SK-N-MC (cell line): ENCODE measurements around the gene SMPD3.

Source experiments
- DNase-seq: peaks from one replicate; pipeline ENCODE4 v3.0.0-alpha.2; 2011; ENCODE audit warnings: low read depth, low spot score
- H3K27ac ChIP-seq: fragments of 200-600 bp; sonication (generic); 2 replicates; pipeline ENCODE4 v1.5.1; 2016; ENCODE audit warnings: mixed run types
- H3K36me3 ChIP-seq: fragments of 200-600 bp; sonication (generic); 2 replicates; pipeline ENCODE4 v1.6.1; 2017; ENCODE audit warnings: antibody characterized with exemption, low read length, mixed read lengths; ENCODE audit not compliant: insufficient read depth
- H3K4me3 ChIP-seq: fragments of 200-600 bp; sonication (generic); 2 replicates; pipeline ENCODE4 v1.5.1; 2016
- H3K9ac ChIP-seq: fragments of 200-600 bp; sonication (generic); 2 replicates; pipeline ENCODE4 v1.8.0; 2017; ENCODE audit warnings: mixed run types, mixed read lengths; ENCODE audit not compliant: insufficient read length
- H3K9me3 ChIP-seq: fragments of 200-600 bp; sonication (generic); 2 replicates; pipeline ENCODE4 v1.6.1; 2017; ENCODE audit warnings: low read depth, mild to moderate bottlenecking, antibody characterized with exemption, low read length, moderate library complexity, mixed read lengths
- EZH2 ChIP-seq: fragments of 200-600 bp; sonication (generic); IDR thresholded peaks from one replicate; pipeline ENCODE4 v1.6.1; 2017; ENCODE audit warnings: antibody characterized with exemption
- FOXP2 ChIP-seq: optimal IDR thresholded peaks from 2 replicates; pipeline ENCODE3; 2011; ENCODE audit warnings: mild to moderate bottlenecking, moderate library complexity; ENCODE audit not compliant: insufficient read depth; ENCODE audit errors: extremely low read length, control extremely low read depth
- POLR2AphosphoS5 ChIP-seq: IDR thresholded peaks from 2 replicates; pipeline ENCODE4 v1.6.1; 2012; ENCODE audit warnings: mild to moderate bottlenecking, low read depth, low read length, borderline replicate concordance

The SMPD3 gene

DNA sequence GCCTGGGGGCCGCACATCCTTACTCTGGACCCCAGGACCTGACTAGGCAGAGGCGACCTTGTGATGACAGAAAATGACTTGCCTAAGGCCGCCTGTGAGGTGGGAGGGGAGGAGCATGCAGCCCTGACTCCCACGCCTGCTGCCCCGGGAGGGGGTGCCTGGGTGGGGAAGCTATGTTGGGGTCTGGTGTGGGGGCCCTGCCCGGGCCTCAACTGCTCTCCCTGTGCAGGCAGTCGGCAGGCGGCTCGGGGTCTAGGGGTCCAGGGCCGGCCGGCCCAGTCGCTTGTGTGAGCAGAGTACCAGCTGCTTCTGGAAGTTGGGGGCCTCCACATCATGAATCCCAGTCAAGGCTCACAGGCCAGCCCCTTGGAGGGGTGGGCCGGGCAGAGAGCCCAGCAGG is 89.4 kb downstream of the SMPD3 start:
- TF ChIP-seq POLR2AphosphoS5, result no peak
- TF ChIP-seq FOXP2, result no peak
- Histone ChIP-seq H3K36me3 (no peaks in the 10 kb centered on the region; the same call in 1 of the 2 replicates), H3K27ac (no peak overlapping the region), H3K4me3 (no peak overlapping the region), H3K9me3 (no peaks in the 10 kb centered on the region), H3K9ac (no peak overlapping the region)
- no peak for DNase-seq

GRCh38 chr16:68357923-68358322 is 90.4 kb downstream of the SMPD3 start:
- no peak overlapping the region for H3K4me3 ChIP-seq
- H3K9ac ChIP-seq, result no peak overlapping the region
- H3K9me3 ChIP-seq, result no peaks in the 10 kb centered on the region
- no peak overlapping the region for H3K27ac ChIP-seq
- no peak for DNase-seq
- no peaks in the 10 kb centered on the region; the same call in 1 of the 2 replicates for H3K36me3 ChIP-seq
- TF ChIP-seq EZH2, result no peak
- no peak for TF ChIP-seq FOXP2

- Histone ChIP-seq H3K36me3 (no peaks in the 10 kb centered on the region; the same call in 1 of the 2 replicates), H3K9ac (no peak overlapping the region), H3K27ac (no peak overlapping the region), H3K4me3 (no peak overlapping the region), H3K9me3 (no peaks in the 10 kb centered on the region)
- no peak for DNase-seq
- TF ChIP-seq FOXP2 (no peak), POLR2AphosphoS5 (no peak), EZH2 (no peak)
These were observed 90.8 kb downstream of the SMPD3 start for GRCh38 chr16:68357521-68357922.

DNA sequence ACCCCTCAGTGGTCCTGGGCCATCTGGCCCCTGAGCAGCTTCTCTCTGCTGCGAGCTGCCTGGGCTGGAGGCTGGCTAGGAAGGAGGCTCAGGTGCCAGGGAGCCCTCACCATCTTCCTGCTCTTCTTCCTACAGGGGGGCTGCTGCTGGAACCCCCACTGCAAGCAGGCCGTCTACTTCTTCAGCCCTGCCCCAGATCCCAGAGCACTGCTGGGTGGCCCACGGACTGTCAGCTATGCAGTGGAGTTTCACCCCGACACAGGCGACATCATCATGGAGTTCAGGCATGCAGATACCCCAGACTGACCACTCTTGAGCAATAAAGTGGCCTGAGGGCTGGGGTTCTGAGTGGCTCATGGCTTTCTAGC is 91.4 kb downstream of the SMPD3 start:
- no peak overlapping the region for H3K9ac ChIP-seq
- H3K36me3 ChIP-seq, result no peaks in the 10 kb centered on the region; the same call in 1 of the 2 replicates
- no peak overlapping the region for H3K27ac ChIP-seq
- DNase-seq, result no peak
- H3K4me3 ChIP-seq, result no peak overlapping the region
- TF ChIP-seq POLR2AphosphoS5, result no peak
- no peak for TF ChIP-seq FOXP2
- TF ChIP-seq EZH2, result no peak
- H3K9me3 ChIP-seq, result no peaks in the 10 kb centered on the region

DNA sequence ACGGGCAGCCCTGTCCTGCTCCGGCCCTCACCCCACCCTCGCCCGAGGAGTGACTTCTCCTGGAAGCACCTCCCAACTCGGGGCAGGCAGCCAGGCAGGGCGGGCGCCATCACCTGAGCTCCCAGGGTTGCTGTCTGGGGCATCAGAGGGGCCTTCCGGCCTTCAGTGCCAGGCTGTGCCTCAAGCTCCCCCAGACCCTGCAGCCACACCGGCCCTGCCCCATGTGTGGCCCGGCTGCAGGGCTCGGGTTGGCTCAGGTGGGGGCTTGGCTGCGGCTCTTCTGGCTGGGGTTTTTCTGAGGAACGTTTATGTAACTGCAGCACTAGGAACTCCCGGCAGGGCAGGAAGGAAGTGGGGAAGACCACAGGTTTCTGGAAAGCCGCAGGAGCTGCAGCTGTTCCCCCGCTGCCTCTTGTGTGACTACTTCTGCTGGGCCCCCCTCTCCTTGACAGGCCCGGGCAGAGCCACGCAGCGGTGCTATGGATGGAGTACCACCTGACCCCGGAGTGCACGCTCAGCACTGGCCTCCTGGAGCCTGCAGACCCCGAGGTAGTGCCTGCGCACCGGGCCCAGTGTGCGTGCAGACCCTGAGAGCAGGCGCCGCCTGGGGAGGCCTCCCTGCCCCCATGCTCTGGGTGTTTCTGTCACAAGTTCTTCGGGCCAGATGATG is 91.9 kb downstream of the SMPD3 start:
- H3K36me3 ChIP-seq, result no peaks in the 10 kb centered on the region; the same call in 1 of the 2 replicates
- no peak overlapping the region for H3K27ac ChIP-seq
- H3K9me3 ChIP-seq, result no peaks in the 10 kb centered on the region
- TF ChIP-seq FOXP2, result no peak
- no peak for TF ChIP-seq EZH2
- TF ChIP-seq POLR2AphosphoS5, result no peak
- DNase-seq, result no peak
- no peak overlapping the region for H3K9ac ChIP-seq
- no peak overlapping the region for H3K4me3 ChIP-seq

DNA sequence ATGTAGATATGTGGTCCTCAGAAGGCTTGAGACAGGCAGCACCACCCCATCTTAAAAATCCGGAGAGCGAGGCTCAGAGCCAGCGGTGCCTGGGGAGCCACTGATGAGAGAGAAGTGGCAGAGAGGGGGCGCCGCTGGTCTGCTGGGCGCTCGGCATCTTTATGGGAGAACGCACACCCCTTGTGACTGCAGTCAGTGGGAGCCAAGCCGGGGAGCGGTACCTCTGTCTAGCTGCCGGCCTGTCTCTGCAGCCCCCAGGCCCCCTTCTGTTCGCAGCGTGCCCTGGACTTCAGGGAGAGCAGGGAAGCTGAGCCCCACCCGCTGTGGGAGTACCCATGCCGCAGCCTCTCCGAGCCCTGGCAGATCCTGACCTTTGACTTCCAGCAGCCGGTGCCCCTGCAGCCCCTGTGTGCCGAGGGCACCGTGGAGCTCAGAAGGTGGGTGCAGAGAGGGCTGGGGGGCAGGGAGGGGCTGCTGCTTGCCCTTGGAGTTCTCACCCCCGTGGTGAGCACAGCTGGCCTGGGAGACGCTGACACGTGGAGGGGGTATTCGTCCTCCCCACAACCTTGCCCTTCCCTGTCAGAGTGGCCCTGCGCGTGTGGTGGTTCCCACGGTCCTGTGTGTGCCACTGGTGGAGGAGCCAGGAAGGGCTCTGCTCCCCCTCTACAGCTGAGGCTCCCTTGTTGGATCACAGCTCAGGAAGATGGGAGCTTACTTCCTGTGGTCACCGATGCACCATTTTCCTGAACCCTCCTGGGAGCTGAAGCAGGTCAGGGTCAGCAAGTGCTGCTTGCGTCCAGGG is 92.7 kb downstream of the SMPD3 start:
- no peak for DNase-seq
- Histone ChIP-seq H3K36me3 (no peaks in the 10 kb centered on the region; the same call in 1 of the 2 replicates), H3K9me3 (no peaks in the 10 kb centered on the region), H3K4me3 (no peak overlapping the region), H3K27ac (no peak overlapping the region), H3K9ac (no peak overlapping the region)
- TF ChIP-seq POLR2AphosphoS5, result no peak
- no peak for TF ChIP-seq EZH2
- TF ChIP-seq FOXP2, result no peak

GRCh38 chr16:68354816-68355215 is 93.5 kb downstream of the SMPD3 start:
- no peak overlapping the region for H3K27ac ChIP-seq
- H3K9me3 ChIP-seq, result no peaks in the 10 kb centered on the region
- H3K4me3 ChIP-seq, result no peak overlapping the region
- H3K36me3 ChIP-seq, result no peaks in the 10 kb centered on the region; the same call in 1 of the 2 replicates
- H3K9ac ChIP-seq, result no peak overlapping the region
- TF ChIP-seq EZH2, result no peak
- TF ChIP-seq FOXP2, result no peak
- TF ChIP-seq POLR2AphosphoS5, result no peak
- no peak for DNase-seq

DNA sequence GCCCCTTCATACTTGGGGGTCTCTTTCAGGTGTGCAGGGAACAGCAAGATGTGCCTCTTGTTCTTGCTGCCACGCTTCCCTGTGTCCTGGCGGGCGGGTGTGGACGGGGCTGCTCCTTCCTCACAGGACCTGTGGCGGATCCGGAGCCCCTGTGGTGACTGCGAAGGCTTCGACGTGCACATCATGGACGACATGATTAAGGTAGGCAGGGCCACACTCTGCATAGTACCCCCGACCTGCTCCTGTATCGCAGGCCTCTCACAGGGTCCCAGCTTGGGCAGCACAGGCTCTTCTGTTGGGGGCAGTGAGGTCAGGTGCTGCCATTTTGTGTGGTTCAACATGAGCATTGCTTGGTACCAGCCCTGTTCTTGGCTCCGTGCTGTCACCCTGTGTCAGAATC is 94.9 kb downstream of the SMPD3 start:
- Histone ChIP-seq H3K36me3 (peaks cover 2% of the 10 kb centered on the region; the same call in 1 of the 2 replicates), H3K9me3 (no peaks in the 10 kb centered on the region), H3K9ac (no peak overlapping the region), H3K27ac (no peak overlapping the region), H3K4me3 (no peak overlapping the region)
- no peak for DNase-seq
- TF ChIP-seq EZH2 (no peak), FOXP2 (no peak), POLR2AphosphoS5 (no peak)

GRCh38 chr16:68351991-68352431 is 96.3 kb downstream of the SMPD3 start:
- H3K9ac ChIP-seq, result no peak overlapping the region
- H3K36me3 ChIP-seq, result peaks cover 2% of the 10 kb centered on the region; the same call in 1 of the 2 replicates
- no peak overlapping the region for H3K4me3 ChIP-seq
- TF ChIP-seq EZH2, result no peak
- TF ChIP-seq POLR2AphosphoS5, result no peak
- TF ChIP-seq FOXP2, result no peak
- H3K9me3 ChIP-seq, result no peaks in the 10 kb centered on the region
- H3K27ac ChIP-seq, result no peak overlapping the region
- DNase-seq, result no peak
